ENCODE results near the gene IER5L. TPM values are rescaled to one million over a fixed set of nuclear protein-coding genes. Genes with fewer than 3 reads are reported as not detected.

The IER5L gene
- total RNA-seq, 6 donors from 2014 or later: 3.7 to 17.0 (median 10.3) TPM

GRCh38 chr9:129138144-129138462 is 40.0 kb downstream of the IER5L start:
- WGBS, 2 donors: 73 to 91% methylated on average over 9 of the region's 9 CpGs
- Histone ChIP-seq H3K36me3 (peaks cover 10 to 47% (median 31%) of the 10 kb centered on the region in 4 donors), H3K4me3 (no peak overlapping the region), H3K27me3 (no peaks in the 10 kb centered on the region), H3K9me3 (no peaks in the 10 kb centered on the region), H3K4me1 (peaks cover 47 to 56% (median 51%) of the 10 kb centered on the region in 4 donors), H3K27ac (peak overlapping the region; percentile 96 to 99 (median 98))
- ATAC-seq (ENCODE audit: low FRiP score in 2 of 2): no peak
- no peak for TF ChIP-seq CTCF (IDR thresholded peaks at IDR 0.05)
- TF ChIP-seq POLR2A (IDR thresholded peaks at IDR 0.05): no peak
- TF ChIP-seq EP300 (IDR thresholded peaks at IDR 0.05): no peak
- TF ChIP-seq POLR2AphosphoS5 (IDR thresholded peaks at IDR 0.05): no peak
- DNase-seq: peak in 1 of 2 donors; percentile 42

- Histone ChIP-seq H3K27ac (peak overlapping the region; percentile 96 to 99 (median 98)), H3K27me3 (no peaks in the 10 kb centered on the region), H3K36me3 (peaks cover 10 to 53% (median 31%) of the 10 kb centered on the region in 4 donors), H3K4me3 (no peak overlapping the region), H3K9me3 (no peaks in the 10 kb centered on the region), H3K4me1 (peaks cover 41 to 50% (median 46%) of the 10 kb centered on the region in 4 donors)
- no peak for ATAC-seq (ENCODE audit: low FRiP score in 2 of 2)
- DNase-seq: peak in 1 of 2 donors; percentile 57
- WGBS, 2 donors: 63 to 87% methylated on average over 5 to 19 of the region's 19 CpGs
- TF ChIP-seq POLR2AphosphoS5 (IDR thresholded peaks at IDR 0.05): no peak
- TF ChIP-seq CTCF (IDR thresholded peaks at IDR 0.05): no peak
- TF ChIP-seq EP300 (IDR thresholded peaks at IDR 0.05): no peak
- TF ChIP-seq POLR2A (IDR thresholded peaks at IDR 0.05): no peak
Observed at GRCh38 chr9:129137292-129138143, 40.5 kb downstream of the IER5L start.

GRCh38 chr9:129136446-129137035 is 41.5 kb downstream of the IER5L start:
- 80 to 84% methylated on average over 11 to 16 of the region's 16 CpGs for WGBS, 2 donors

GRCh38 chr9:129135476-129135875 is 42.6 kb downstream of the IER5L start:
- DNase-seq (no peak), ATAC-seq (ENCODE audit: low FRiP score in 2 of 2) (no peak)
- WGBS, 2 donors: 91 to 96% methylated on average over 6 of the region's 6 CpGs
- Histone ChIP-seq H3K4me1 (peaks cover 27 to 34% (median 32%) of the 10 kb centered on the region in 4 donors), H3K27ac (no peak overlapping the region), H3K9me3 (no peaks in the 10 kb centered on the region), H3K36me3 (peaks cover 10 to 65% (median 35%) of the 10 kb centered on the region in 4 donors), H3K27me3 (no peaks in the 10 kb centered on the region), H3K4me3 (no peak overlapping the region)
- TF ChIP-seq POLR2AphosphoS5 (IDR thresholded peaks at IDR 0.05) (no peak), EP300 (IDR thresholded peaks at IDR 0.05) (no peak)

More at GRCh38 chr9:129136446-129137035, 41.5 kb downstream of the IER5L start:
- DNase-seq (peak in 1 of 2 donors; percentile 41), ATAC-seq (ENCODE audit: low FRiP score in 2 of 2) (no peak)
- Histone ChIP-seq H3K9me3 (no peaks in the 10 kb centered on the region), H3K27ac (peak overlapping the region in 2 of 4 donors; percentile 27 to 99), H3K36me3 (peaks cover 10 to 56% (median 34%) of the 10 kb centered on the region in 4 donors), H3K4me3 (no peak overlapping the region), H3K27me3 (no peaks in the 10 kb centered on the region), H3K4me1 (peaks cover 36 to 42% (median 41%) of the 10 kb centered on the region in 4 donors)
- TF ChIP-seq POLR2AphosphoS5 (IDR thresholded peaks at IDR 0.05) (no peak), POLR2A (IDR thresholded peaks at IDR 0.05) (no peak), CTCF (IDR thresholded peaks at IDR 0.05) (no peak), EP300 (IDR thresholded peaks at IDR 0.05) (no peak)

- H3K4me3 ChIP-seq: no peak overlapping the region
- H3K9me3 ChIP-seq: no peaks in the 10 kb centered on the region
- ATAC-seq (ENCODE audit: low FRiP score in 2 of 2) (no peak), DNase-seq (no peak)
- no peak overlapping the region for H3K27ac ChIP-seq
- WGBS, 2 donors: 80 to 89% methylated on average over 1 to 4 of the region's 4 CpGs
- peaks cover 15 to 80% (median 44%) of the 10 kb centered on the region in 4 donors for H3K36me3 ChIP-seq
- TF ChIP-seq POLR2AphosphoS5 (IDR thresholded peaks at IDR 0.05) (no peak), EP300 (IDR thresholded peaks at IDR 0.05) (no peak), CTCF (IDR thresholded peaks at IDR 0.05) (no peak), POLR2A (IDR thresholded peaks at IDR 0.05) (no peak)
- H3K27me3 ChIP-seq: no peaks in the 10 kb centered on the region
- peaks cover 6 to 15% (median 12%) of the 10 kb centered on the region in 4 donors for H3K4me1 ChIP-seq
Observed at GRCh38 chr9:129133082-129133481, 45.0 kb downstream of the IER5L start.
